ENCODE data around the gene TRIM9. TPM values are rescaled to one million over a fixed set of nuclear protein-coding genes. Genes with fewer than 3 reads are reported as not detected.

The TRIM9 gene
- total and polyA plus RNA-seq, 9 donors: 0.36 to 8.7 (median 1.7) TPM

- intact Hi-C loops (cut with DNase I): no loop called here
- Histone ChIP-seq H3K36me3 (no peaks in the 10 kb centered on the region), H3K27me3 (no peaks in the 10 kb centered on the region), H3K27ac (no peak overlapping the region), H3K4me1 (ENCODE audit: insufficient read depth) (peaks cover 3% of the 10 kb centered on the region), H3K9me3 (no peaks in the 10 kb centered on the region), H3K4me3 (no peak overlapping the region)
- TF ChIP-seq POLR2A (IDR thresholded peaks at IDR 0.05) (no peak), CTCF (IDR thresholded peaks at IDR 0.05) (no peak), EP300 (IDR thresholded peaks at IDR 0.05) (no peak)
- WGBS, 3 donors: 70 to 79% (median 76%) methylated on average over 6 of the region's 6 CpGs
- no peak for DNase-seq
These were observed 153.8 kb downstream of the TRIM9 start for GRCh38 chr14:50941151-50941550.

- no peak for DNase-seq
- Histone ChIP-seq H3K4me1 (ENCODE audit: insufficient read depth) (no peaks in the 10 kb centered on the region), H3K4me3 (no peak overlapping the region), H3K36me3 (no peaks in the 10 kb centered on the region), H3K27ac (no peak overlapping the region), H3K27me3 (no peaks in the 10 kb centered on the region), H3K9me3 (no peaks in the 10 kb centered on the region)
- intact Hi-C loops (cut with DNase I): no loop called here
- TF ChIP-seq EP300 (IDR thresholded peaks at IDR 0.05): no peak
- TF ChIP-seq CTCF (IDR thresholded peaks at IDR 0.05): no peak
- TF ChIP-seq POLR2A (IDR thresholded peaks at IDR 0.05): no peak
- 77 to 83% (median 78%) methylated on average over 4 of the region's 4 CpGs for WGBS, 3 donors
These were observed 157.1 kb downstream of the TRIM9 start for GRCh38 chr14:50937800-50938199.

- TF ChIP-seq CTCF (IDR thresholded peaks at IDR 0.05): no peak
- TF ChIP-seq EP300 (IDR thresholded peaks at IDR 0.05): no peak
- TF ChIP-seq POLR2A (IDR thresholded peaks at IDR 0.05): no peak
- Histone ChIP-seq H3K4me3 (no peak overlapping the region), H3K27ac (no peak overlapping the region), H3K27me3 (no peaks in the 10 kb centered on the region), H3K4me1 (ENCODE audit: insufficient read depth) (no peaks in the 10 kb centered on the region), H3K36me3 (no peaks in the 10 kb centered on the region), H3K9me3 (no peaks in the 10 kb centered on the region)
- no peak for DNase-seq
- 57 to 65% (median 59%) methylated on average over 2 of the region's 2 CpGs for WGBS, 3 donors
- intact Hi-C loops (cut with DNase I): no loop called here
These were observed 157.6 kb downstream of the TRIM9 start for GRCh38 chr14:50937325-50937724.

- H3K4me3 ChIP-seq: no peak overlapping the region
- no peaks in the 10 kb centered on the region for H3K9me3 ChIP-seq
- no peaks in the 10 kb centered on the region for H3K36me3 ChIP-seq
- H3K4me1 ChIP-seq (ENCODE audit: insufficient read depth): no peaks in the 10 kb centered on the region
- no peak for DNase-seq
- WGBS, 3 donors: 88 to 95% (median 91%) methylated on average over 2 of the region's 2 CpGs
- no peaks in the 10 kb centered on the region for H3K27me3 ChIP-seq
- intact Hi-C loops (cut with DNase I): no loop called here
- TF ChIP-seq EP300 (IDR thresholded peaks at IDR 0.05): no peak
- TF ChIP-seq POLR2A (IDR thresholded peaks at IDR 0.05): no peak
- TF ChIP-seq CTCF (IDR thresholded peaks at IDR 0.05): no peak
- no peak overlapping the region for H3K27ac ChIP-seq
These were observed 158.0 kb downstream of the TRIM9 start for GRCh38 chr14:50936882-50937281.

GRCh38 chr14:50936016-50936340 lies 158.9 kb downstream of the TRIM9 start:
- no peak overlapping the region for H3K27ac ChIP-seq
- 42 to 83% (median 82%) methylated on average over 2 of the region's 2 CpGs for WGBS, 3 donors

More at GRCh38 chr14:50936016-50936340, 158.9 kb downstream of the TRIM9 start:
- Histone ChIP-seq H3K4me1 (ENCODE audit: insufficient read depth) (no peaks in the 10 kb centered on the region), H3K4me3 (no peak overlapping the region), H3K27me3 (no peaks in the 10 kb centered on the region), H3K36me3 (no peaks in the 10 kb centered on the region), H3K9me3 (no peaks in the 10 kb centered on the region)
- no peak for DNase-seq
- TF ChIP-seq EP300 (IDR thresholded peaks at IDR 0.05): no peak
- TF ChIP-seq CTCF (IDR thresholded peaks at IDR 0.05): no peak
- no peak for TF ChIP-seq POLR2A (IDR thresholded peaks at IDR 0.05)
- intact Hi-C loops (cut with DNase I): no loop called here

Data from ovary (tissue), 9 donors.